Natural killer cell (primary cell): ENCODE results near the gene CLEC2A. TPM values are rescaled to one million over a fixed set of nuclear protein-coding genes. Genes with fewer than 3 reads are reported as not detected.

ENCODE experiments used
- ATAC-seq, 3 donors: fragments of 150-1000 bp in 2 of 3; fragments of 200-7000 bp in 1 of 3; cut with Tn5 transposase; 1 replicate in 1 of 3; 2 replicates in 2 of 3; pipeline ENCODE4 v1.10.0; 2021; ENCODE audit warnings: mild to moderate bottlenecking in 2 of 3, moderate library complexity in 2 of 3
- DNase-seq, 2 donors: peaks; one replicate each; pipeline versions ENCODE4 v3.0.0 to v3.0.0-alpha.2; 2013 to 2021; ENCODE audit warnings: mixed read lengths in 1 of 2
- H3K27ac ChIP-seq: one replicate; pipeline ENCODE4 v1.5.1; 2013; ENCODE audit warnings: mild to moderate bottlenecking, low read length
- H3K27me3 ChIP-seq: one replicate; pipeline ENCODE4 v1.6.1; 2013; ENCODE audit warnings: low read length; ENCODE audit not compliant: control insufficient read depth, insufficient read depth
- H3K36me3 ChIP-seq: one replicate; pipeline ENCODE4 v1.6.1; 2013; ENCODE audit warnings: low read length; ENCODE audit not compliant: control insufficient read depth, insufficient read depth
- H3K4me1 ChIP-seq: one replicate; pipeline ENCODE4 v1.6.1; 2013; ENCODE audit warnings: low read length; ENCODE audit not compliant: control insufficient read depth, insufficient read depth
- H3K4me3 ChIP-seq: one replicate; pipeline ENCODE4 v1.5.1; 2013; ENCODE audit warnings: low read length
- H3K9me3 ChIP-seq: one replicate; pipeline ENCODE4 v1.6.1; 2013; ENCODE audit warnings: low read length; ENCODE audit not compliant: control insufficient read depth, insufficient read depth
- H3K27ac Mint-ChIP-seq, 2 donors: one replicate each; pipeline ENCODE4 v1.8.0; 2022; ENCODE audit warnings: mild to moderate bottlenecking in 2 of 2, mixed read lengths in 2 of 2, moderate library complexity in 1 of 2
- H3K27me3 Mint-ChIP-seq, 2 donors: one replicate each; pipeline ENCODE4 v1.8.0; 2022; ENCODE audit warnings: low read depth in 2 of 2, mixed read lengths in 2 of 2
- H3K36me3 Mint-ChIP-seq: one replicate; pipeline ENCODE4 v1.8.0; 2022; ENCODE audit warnings: mixed read lengths
- H3K4me1 Mint-ChIP-seq, 2 donors: one replicate each; pipeline ENCODE4 v1.8.0; 2022; ENCODE audit warnings: mixed read lengths in 2 of 2
- H3K4me3 Mint-ChIP-seq: one replicate; pipeline ENCODE4 v1.8.0; 2022; ENCODE audit warnings: mild to moderate bottlenecking, moderate library complexity, mixed read lengths
- H3K9me3 Mint-ChIP-seq, 2 donors: one replicate each; pipeline ENCODE4 v1.8.0; 2022; ENCODE audit warnings: mixed read lengths in 2 of 2
- CTCF ChIP-seq: fragments of 200-600 bp; IDR thresholded peaks from one replicate; pipeline ENCODE4 v1.8.0; 2022; ENCODE audit warnings: antibody characterized with exemption
- WGBS: methylation state at CpG from one replicate; pipeline ENCODE4 v1.1.7; 2013; ENCODE audit warnings: missing lambda C conversion rate; ENCODE audit not compliant: insufficient coverage; 5-methylcytosine and 5-hydroxymethylcytosine counted together
- intact Hi-C: fragments of 100-400 bp; cut with micrococcal nuclease; formaldehyde crosslinking; loops from one replicate; pipeline ENCODE4 v1.14.2; 2022
- total RNA-seq, 4 donors: library from RNA; stranded (reverse); fragments of 120-200 nt in 1 of 4; gene quantifications; one replicate each; pipeline versions ENCODE4 v1.2.3 to v1.2.4, GENCODE V29; 2013 to 2022

The CLEC2A gene
- total RNA-seq, 3 donors from 2014 or later (not counting 1 experiment from before 2014, with no cell fraction given): not detected

DNA sequence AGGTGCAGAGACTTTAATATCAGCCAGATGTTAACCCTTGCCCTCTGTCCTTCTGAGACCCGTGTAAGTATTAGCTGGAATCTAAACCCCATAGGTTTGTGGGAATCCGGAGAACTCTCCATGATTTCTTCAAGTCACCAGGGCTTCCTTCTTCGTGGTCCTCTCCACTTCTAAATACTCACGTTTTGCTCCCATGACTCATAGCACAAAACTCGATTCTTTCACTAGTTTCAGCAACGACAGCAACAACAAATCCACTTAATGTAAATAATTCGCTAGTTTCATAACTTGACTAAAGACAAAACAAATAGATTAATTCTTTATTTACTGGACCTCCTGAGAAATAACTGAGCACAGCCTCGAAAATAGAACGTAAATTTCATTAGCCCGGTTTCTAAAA lies 4.4 kb upstream of the CLEC2A start:
- DNase-seq (no peak), ATAC-seq (no peak)
- H3K4me3 ChIP-seq: no peak overlapping the region
- Mint-ChIP-seq H3K4me3 (no peak overlapping the region), H3K36me3 (no peaks in the 10 kb centered on the region), H3K27me3 (peaks cover 0 to 4% of the 10 kb centered on the region in 2 donors), H3K4me1 (peaks cover 0 to 5% of the 10 kb centered on the region in 2 donors), H3K27ac (no peak overlapping the region), H3K9me3 (no peaks in the 10 kb centered on the region)
- intact Hi-C loops: no loop called here
- no peaks in the 10 kb centered on the region for H3K36me3 ChIP-seq
- H3K27me3 ChIP-seq: no peaks in the 10 kb centered on the region
- H3K4me1 ChIP-seq: no peaks in the 10 kb centered on the region
- H3K9me3 ChIP-seq: no peaks in the 10 kb centered on the region
- no peak overlapping the region for H3K27ac ChIP-seq
- WGBS: 77% methylated on average over 7 of the region's 10 CpGs
- no peak for TF ChIP-seq CTCF

- Histone ChIP-seq H3K36me3 (no peaks in the 10 kb centered on the region), H3K4me3 (no peak overlapping the region), H3K27me3 (no peaks in the 10 kb centered on the region), H3K4me1 (no peaks in the 10 kb centered on the region), H3K9me3 (no peaks in the 10 kb centered on the region), H3K27ac (no peak overlapping the region)
- intact Hi-C loops: no loop called here
- TF ChIP-seq CTCF: no peak
- Mint-ChIP-seq H3K4me3 (no peak overlapping the region), H3K27me3 (peaks cover 9 to 11% of the 10 kb centered on the region in 2 donors), H3K4me1 (no peaks in the 10 kb centered on the region), H3K9me3 (no peaks in the 10 kb centered on the region), H3K27ac (no peak overlapping the region), H3K36me3 (no peaks in the 10 kb centered on the region)
- DNase-seq: no peak
- WGBS: 88% methylated on average over 1 of the region's 2 CpGs
- ATAC-seq: no peak
Measured at GRCh38 chr12:9935026-9935425, 2.9 kb upstream of the CLEC2A start.

DNA sequence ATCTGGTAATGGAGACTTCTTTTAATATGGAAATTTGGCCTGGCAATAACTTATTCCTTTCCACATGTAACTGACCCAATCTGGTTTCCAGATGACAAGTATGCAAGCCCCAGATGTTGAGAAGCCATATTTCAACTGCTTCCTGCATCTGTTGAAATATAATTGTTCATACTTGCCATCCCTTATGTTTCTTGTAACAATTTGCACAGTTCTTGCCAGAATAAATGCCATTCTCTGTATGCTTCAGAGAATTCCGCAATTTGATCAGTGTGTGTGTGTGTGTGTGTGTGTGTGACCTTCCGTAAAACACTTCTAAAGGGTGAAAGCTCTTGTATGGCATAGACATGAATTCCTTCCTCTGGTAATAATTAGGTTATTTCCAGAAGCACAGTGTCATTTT lies 1.8 kb upstream of the CLEC2A start:
- no peaks in the 10 kb centered on the region for H3K27me3 ChIP-seq
- DNase-seq: no peak
- Mint-ChIP-seq H3K4me3 (no peak overlapping the region), H3K27ac (no peak overlapping the region), H3K36me3 (no peaks in the 10 kb centered on the region), H3K4me1 (no peaks in the 10 kb centered on the region), H3K9me3 (no peaks in the 10 kb centered on the region), H3K27me3 (peaks cover 9 to 11% of the 10 kb centered on the region in 2 donors)
- TF ChIP-seq CTCF: no peak
- no peak for ATAC-seq
- intact Hi-C loops: no loop called here
- no peaks in the 10 kb centered on the region for H3K4me1 ChIP-seq
- no peak overlapping the region for H3K4me3 ChIP-seq
- H3K9me3 ChIP-seq: no peaks in the 10 kb centered on the region
- 90% methylated on average over 2 of the region's 2 CpGs for WGBS
- no peaks in the 10 kb centered on the region for H3K36me3 ChIP-seq
- no peak overlapping the region for H3K27ac ChIP-seq

DNA sequence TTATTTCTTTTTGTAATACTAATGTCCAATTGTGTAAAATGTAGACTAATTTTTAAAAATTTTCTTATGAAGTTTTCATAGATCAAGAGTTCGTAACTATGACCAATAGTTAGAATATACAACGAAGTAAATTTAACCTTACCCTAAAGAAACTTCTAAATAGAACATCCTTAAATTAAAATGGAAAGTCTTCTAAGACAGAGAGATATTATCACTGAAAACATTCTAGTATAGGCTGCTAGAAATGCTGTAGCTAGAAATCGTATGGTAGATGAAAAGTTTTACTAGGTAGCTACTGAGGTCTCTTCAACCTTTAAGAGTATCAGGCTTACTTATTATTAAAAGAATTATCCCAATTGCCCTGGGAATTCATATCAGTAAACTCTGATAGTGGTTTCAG lies 925 bp downstream of the CLEC2A start:
- Mint-ChIP-seq H3K9me3 (no peaks in the 10 kb centered on the region), H3K27ac (no peak overlapping the region), H3K4me3 (no peak overlapping the region), H3K27me3 (peaks cover 11 to 15% of the 10 kb centered on the region in 2 donors), H3K4me1 (no peaks in the 10 kb centered on the region), H3K36me3 (no peaks in the 10 kb centered on the region)
- no peak overlapping the region for H3K27ac ChIP-seq
- TF ChIP-seq CTCF: no peak
- whole genome bisulfite sequencing: no CpG with 5 or more reads among the region's 3 CpGs
- no peaks in the 10 kb centered on the region for H3K4me1 ChIP-seq
- no peaks in the 10 kb centered on the region for H3K9me3 ChIP-seq
- H3K27me3 ChIP-seq: no peaks in the 10 kb centered on the region
- intact Hi-C loops: no loop called here
- no peak overlapping the region for H3K4me3 ChIP-seq
- ATAC-seq (no peak), DNase-seq (no peak)
- no peaks in the 10 kb centered on the region for H3K36me3 ChIP-seq
